ENCODE measurements around the gene LTF.

The LTF gene

GRCh38 chr3:46490338-46491084 lies 25.8 kb upstream of the LTF start:
- DNase-seq (ENCODE audit: low read depth) = no peak

- peak; percentile 27 for DNase-seq (ENCODE audit: low read depth)
Observed at GRCh38 chr3:46489875-46490274, 25.2 kb upstream of the LTF start.

DNA sequence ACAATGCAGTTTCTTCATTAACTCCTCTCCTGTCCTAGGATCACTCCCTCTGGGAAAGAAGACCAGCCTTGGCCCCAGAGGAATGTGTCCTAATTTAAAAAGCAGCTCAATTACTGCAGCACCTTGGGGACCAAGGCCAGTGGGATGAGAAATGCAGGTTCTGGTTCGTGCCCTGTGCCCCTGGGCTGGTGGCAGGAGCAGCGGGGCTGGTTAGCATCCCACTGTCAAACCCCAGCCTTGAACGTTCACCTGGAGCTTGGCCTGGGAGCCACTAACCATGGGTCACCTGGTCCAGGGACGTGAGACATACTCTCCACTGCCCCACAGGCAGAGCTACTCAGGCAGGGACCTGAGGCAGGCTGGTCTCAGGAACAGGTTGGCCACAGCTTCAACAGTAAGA lies 24.7 kb upstream of the LTF start:
- DNase-seq (ENCODE audit: low read depth) = no peak

GRCh38 chr3:46488735-46489361 lies 24.1 kb upstream of the LTF start:
- peak; percentile 27 for DNase-seq (ENCODE audit: low read depth)

DNA sequence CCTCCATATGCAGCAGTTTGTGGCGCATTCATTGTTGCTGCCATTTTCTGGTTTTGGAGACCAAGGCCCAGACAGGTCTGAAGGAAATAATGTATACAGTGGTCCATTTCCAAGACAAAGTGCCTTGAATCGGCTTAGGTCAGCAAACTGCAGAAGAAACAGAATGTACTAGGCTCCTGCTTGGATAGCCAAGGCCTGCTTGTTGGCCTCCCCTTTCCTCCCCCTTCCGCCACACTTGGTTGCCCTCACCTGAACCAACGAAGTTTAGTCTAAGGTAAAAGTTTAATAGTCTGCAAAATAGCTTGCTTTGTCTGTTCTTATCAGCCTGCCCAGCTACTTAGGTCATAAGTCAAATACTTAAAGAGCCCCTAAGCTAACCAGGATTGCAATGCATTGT lies 21.1 kb upstream of the LTF start:
- DNase-seq (ENCODE audit: low read depth) = no peak

DNA sequence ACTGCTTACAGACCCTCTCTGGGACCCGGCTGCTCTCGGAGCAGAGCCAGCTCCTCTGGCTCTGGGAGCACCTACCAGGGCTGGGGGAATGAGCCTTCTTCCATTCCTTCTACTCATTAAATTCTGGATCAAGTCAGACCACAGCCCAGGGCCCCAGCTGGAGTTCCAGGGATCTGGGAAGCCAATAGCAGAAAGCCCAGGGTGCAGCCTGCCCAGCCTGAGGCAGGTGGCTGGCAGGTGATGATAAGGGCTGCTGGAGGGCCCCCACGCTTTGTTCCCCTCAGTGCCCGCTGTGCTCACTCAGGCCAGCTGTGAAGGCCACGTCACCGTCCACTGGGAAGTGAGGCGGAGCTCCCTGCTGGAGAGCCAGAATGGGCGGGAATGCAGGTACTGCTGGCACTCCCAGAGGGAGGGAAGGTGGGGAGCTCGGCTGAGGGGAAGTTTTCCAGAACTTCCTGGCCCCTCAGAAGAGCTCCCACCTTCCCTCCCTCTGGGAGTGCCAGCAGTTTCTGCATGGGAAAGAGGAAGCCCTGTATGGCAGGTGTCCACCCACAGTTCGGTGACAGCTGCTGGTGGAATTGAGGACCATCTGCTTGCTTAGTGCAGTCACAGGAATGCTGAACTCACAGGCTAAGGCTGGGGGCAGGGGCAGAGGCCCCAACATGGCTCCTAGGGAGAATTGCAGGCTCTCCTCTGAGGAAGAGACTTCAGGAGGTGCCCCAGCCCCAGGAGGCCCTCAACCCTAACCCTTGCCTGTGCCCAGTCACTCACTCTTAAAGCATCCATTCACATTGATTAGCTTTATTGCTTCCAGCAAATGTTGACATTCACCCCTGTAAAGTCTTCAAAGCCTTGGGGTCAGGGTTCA lies 20.4 kb upstream of the LTF start:
- no peak for DNase-seq (ENCODE audit: low read depth)

GRCh38 chr3:46484388-46484787 lies 19.7 kb upstream of the LTF start:
- no peak for DNase-seq (ENCODE audit: low read depth)

DNA sequence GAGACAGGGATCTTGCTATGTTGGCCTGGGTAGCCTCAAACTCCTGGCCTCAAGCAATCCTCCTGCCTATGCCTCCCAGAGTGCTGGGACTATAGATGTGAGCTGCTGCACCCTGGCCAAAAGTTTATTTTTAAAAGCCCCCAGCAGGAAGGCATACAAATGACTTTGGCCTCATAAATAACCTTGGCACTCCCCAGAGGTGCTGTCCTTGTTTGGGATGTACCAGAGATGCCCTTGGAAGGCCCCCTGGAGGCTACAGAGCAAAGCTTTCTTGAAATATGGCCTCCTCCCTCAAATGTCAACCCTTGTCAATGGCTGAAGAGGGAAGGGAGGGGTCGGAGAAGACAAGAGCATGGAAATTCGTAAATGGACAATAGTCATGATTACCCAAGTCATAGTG lies 19.1 kb upstream of the LTF start:
- no peak for DNase-seq (ENCODE audit: low read depth)

GRCh38 chr3:46482632-46483350 lies 18.1 kb upstream of the LTF start:
- DNase-seq (ENCODE audit: low read depth) = peak; percentile 64

GRCh38 chr3:46481636-46482035 lies 16.9 kb upstream of the LTF start:
- DNase-seq (ENCODE audit: low read depth) = no peak

- no peak for DNase-seq (ENCODE audit: low read depth)
Observed at GRCh38 chr3:46480491-46481195, 15.9 kb upstream of the LTF start.

- DNase-seq (ENCODE audit: low read depth) = no peak
Observed at GRCh38 chr3:46479696-46480095, 15.0 kb upstream of the LTF start.

DNA sequence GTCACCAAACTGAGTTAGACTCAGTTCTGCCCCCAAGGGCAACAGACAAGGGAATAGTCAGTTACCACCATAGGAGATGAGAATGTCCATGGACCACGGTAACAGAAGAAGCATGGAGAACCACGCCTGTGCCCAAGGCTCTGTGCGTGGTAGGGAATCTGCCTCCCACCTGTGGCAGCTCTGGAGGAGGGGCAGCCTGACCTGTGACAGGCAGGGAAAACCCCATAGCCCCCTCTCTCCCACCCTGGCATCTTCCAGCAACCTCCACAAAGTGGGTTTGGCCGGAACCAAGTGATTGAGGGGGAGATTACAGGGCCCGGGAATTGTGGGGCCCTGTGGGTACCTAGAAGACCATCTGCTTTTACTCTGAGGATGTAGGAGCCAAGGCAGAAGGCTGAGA lies 14.3 kb upstream of the LTF start:
- no peak for DNase-seq (ENCODE audit: low read depth)

DNA sequence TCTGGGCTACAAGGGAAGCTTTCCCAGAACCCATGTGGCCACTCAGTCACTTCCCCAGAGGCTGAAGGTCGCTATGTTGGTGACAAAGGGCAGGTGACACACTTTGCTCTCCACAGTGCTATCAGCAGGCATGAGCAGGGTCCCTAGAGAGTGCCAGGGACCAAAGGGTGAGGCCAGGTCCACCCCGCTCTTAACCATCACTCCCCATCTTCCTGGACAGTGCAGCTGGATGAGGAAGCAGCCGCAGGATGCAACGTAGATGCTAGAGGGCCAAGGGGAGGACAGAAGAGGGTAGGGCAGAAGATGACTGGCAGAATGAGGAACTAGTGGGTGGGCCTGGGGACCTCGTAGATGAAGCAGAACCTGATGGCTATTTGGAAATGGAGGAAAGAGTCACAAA lies 13.6 kb upstream of the LTF start:
- DNase-seq (ENCODE audit: low read depth) = no peak

DNA sequence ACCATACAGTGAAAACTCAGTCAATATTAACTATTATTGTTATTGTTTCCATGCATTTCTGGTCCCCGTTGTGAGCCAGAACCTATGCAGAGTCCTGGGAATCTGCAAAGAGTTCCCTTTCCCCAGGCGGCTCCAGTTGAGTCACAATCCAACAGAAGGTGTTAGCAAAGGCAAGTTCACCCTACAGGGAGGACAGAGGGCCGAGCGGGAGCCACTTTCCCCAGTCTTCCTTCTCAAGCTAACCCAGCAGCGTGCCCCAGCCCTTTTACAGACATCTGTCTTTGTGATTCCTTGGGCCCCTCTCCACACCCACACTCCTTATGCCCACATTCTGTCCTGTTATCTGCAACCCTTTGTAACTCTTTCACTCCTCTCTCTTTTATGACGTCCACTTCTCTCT lies 13.1 kb upstream of the LTF start:
- DNase-seq (ENCODE audit: low read depth) = no peak

DNA sequence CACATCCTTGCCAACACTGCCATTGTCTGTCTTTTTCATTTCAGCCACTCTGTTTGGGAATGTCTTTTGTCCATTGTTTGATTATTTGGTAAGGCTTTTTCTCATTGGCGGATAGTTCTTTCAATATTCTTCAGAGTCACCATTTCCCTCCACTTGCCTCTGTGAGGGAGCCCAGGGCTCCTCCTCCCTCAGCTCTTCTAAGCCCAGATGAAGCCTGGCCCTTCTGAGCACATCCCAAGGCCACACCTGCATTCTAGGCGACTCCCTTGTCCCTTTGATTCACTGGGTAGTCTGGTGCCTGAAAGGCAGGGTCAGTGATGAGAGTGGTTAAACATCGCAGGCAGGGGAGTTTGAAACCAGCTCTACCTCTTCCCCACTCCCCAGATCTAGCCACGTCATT lies 12.4 kb upstream of the LTF start:
- no peak for DNase-seq (ENCODE audit: low read depth)

DNA sequence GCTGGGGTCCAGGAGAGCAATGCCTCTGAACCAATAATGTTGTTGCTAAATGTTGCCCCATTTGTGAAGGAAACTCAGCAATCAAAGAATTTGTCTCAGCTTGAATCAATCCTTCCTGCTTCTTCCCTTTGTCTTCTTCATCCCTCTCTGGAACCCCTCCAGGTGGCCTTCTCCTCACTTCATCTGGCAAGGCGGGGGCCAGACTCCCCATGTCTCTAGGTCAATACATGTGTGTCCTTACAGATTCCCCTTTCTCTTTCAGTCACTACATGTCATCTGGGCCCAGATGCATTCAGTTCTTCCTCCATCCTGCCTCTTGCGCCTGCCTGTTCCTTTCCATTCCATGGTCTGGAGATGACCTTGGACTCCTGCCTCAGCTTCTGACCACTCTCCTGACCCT lies 8.0 kb upstream of the LTF start:
- no peak for DNase-seq (ENCODE audit: low read depth)

- no peak for DNase-seq (ENCODE audit: low read depth)
Observed at GRCh38 chr3:46471371-46471914, 6.7 kb upstream of the LTF start.

DNA sequence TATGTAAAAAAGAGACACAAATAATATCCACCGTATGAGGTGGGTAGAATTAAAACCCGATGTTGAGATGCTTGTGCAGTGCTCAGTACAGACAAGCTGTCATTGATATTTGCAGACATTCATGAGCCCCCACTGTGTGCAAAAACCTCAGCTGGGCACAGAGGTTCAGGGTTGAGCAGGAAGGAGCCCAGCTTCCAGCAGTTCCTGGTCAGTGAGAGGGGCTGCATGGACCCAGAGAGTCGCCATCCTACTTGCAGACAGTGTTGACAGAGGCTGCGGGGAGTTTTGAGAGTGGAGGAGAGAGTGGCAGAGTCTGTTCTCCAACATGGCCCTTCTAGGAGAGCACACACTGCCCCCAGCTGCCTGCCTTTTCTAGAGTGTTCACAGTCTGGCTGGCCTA lies 6.1 kb upstream of the LTF start:
- DNase-seq (ENCODE audit: low read depth) = no peak

DNA sequence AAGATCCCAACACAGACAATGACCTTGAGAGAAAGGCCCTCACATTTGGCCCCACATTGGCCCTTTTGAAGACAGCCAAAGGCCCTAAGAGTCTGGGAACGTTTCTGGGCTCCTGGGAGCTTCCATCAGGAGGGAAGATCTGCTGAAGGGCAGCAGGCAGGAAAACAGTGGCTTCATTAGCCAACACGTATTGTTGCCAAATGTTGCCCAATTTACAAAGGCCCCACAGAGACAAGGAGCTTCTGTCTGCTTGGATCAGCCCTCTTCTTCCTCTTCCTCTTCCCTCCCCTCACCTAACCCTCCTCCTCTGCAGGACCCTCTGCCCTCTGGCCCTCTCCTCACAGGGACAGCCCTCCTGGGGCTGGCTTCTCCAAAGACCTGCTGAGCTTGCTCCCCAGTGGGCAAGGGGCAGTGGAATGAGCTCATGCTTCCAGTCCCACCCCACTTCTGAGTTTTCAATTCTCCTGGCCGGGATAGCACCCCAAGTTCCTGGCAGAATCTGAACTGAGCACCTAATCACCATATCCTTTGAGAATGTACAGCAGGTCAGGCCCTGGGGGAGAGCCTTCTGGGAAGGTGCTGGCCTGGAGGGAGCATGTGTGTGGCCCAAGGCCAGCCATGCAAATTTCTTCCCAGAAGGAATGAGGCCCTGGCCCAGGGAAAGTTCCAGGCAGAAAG lies 5.1 kb upstream of the LTF start:
- DNase-seq (ENCODE audit: low read depth) = no peak
